Measurements from ENCODE around the gene CIPC.

CIPC gene

GRCh38 chr14:77144412-77145115 lies 46.5 kb downstream of the CIPC start:
- in situ Hi-C loops (cut with MboI; ENCODE audit: low sequenced_read_pairs) = no loop called here

DNA sequence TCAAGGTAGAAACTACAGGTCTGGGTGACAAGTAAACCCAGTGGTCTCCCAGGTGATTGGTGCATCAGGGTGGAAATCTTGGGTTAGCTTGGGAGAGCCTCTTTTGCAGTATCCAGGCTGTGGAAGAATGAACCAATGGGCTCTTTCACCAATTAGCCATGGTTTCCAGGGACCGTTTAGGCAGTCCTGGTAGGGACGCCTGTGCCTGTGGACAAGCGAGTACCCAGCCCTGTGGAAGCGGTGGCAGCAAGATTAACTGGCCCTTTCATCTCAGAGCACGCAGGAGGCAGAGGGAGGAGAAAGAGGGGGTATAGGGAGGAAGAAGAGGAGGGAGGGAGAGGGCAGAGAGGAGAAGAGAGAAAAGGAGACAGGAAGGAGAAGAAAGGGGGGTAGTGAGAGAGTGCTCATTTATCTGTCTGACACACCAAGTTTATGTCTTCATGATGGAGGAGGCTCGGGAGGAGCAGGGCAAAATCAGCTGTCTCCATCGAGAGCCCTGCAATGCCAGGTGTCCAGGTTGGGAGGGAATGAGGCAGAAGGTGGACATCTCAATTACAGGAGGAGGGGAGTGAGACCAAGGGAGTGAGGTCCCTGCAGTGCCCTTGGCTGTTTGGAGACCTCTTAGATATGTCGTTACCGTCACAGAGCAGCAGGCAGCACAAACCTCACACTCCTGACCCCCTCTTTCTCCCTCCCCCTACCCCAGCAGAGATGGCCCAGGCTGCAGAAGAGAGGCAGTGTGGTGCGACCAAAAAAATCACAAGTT lies 48.1 kb downstream of the CIPC start:
- in situ Hi-C loops (cut with MboI; ENCODE audit: low sequenced_read_pairs) = no loop called here

- in situ Hi-C loops (cut with MboI; ENCODE audit: low sequenced_read_pairs) = no loop called here
Observed at GRCh38 chr14:77148510-77149231, 50.6 kb downstream of the CIPC start.

DNA sequence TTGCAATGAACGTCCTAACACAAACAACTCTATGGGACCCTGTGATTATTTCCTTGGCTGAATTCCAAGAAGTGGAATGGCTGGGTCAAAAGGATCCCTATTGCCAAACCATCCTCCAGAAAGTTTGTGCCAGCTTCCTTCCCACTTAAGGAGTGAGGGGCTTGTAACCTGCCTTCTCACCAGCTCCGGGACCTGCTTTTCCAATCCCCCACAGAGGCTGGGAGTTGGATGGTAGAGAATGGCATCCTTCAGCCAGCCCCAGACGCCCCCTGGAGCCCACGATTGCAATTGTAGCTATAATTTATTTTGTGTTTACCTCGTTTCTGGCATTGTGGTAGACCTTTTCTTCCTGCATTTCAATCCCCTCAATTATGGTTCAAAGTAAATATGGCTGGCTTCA lies 53.2 kb downstream of the CIPC start:
- in situ Hi-C loops (cut with MboI; ENCODE audit: low sequenced_read_pairs) = no loop called here

DNA sequence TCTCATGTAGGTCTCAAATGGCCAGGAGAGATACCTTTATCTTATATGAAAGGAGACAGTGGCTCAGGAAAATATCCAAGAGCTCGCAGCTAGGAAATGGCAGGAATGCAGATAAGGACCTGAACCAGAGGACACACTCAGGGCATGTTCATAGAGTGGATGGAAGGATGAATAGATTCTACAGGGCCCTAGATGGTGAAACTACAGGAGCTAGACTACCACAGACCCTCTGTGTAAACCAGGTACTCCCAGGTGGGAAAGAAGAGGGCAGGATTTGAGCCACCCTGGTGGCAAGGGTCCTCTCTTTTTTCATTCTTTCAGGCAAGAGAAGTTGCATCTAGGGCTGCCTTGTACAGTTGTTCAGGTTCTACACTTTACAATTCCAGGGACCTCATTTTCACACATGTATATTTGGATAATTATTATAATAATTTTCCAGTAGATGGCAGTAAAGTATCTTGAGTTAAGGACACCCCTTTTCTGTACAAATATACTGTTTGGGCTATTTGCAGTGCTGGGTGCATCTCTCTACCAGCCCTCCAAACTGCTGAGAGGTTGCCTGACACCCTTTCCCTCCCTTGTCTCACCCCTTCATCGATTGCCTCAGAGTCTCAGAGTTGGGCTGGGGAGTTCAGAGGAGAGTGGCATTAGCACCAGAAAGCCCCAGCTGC lies 54.0 kb downstream of the CIPC start:
- in situ Hi-C loops (cut with MboI; ENCODE audit: low sequenced_read_pairs) = no loop called here

- in situ Hi-C loops (cut with MboI; ENCODE audit: low sequenced_read_pairs) = no loop called here
Observed at GRCh38 chr14:77153802-77154201, 55.7 kb downstream of the CIPC start.

DNA sequence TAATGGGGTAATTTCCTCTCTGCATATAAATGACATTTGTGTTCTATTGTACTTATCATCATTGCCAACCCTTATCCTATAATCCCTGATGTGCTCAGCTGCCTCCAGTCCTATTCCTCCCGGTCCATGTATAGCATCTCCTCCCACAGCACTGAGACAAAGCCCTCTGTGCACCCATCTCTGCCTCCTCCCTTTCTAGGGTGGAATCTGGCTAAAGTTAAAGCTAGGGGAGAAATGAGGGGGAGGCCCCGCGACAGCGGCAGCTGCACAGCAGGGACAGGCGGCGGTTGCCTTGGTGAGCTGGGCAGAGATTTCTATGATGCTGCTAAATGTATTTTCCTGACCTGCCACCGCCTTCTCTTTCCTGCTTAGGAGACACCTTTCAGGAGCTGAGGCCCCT lies 56.4 kb downstream of the CIPC start:
- in situ Hi-C loops (cut with MboI; ENCODE audit: low sequenced_read_pairs) = no loop called here

GRCh38 chr14:77155083-77155482 lies 57.0 kb downstream of the CIPC start:
- in situ Hi-C loops (cut with MboI; ENCODE audit: low sequenced_read_pairs) = no loop called here

- in situ Hi-C loops (cut with MboI; ENCODE audit: low sequenced_read_pairs) = no loop called here
Observed at GRCh38 chr14:77157740-77158139, 59.7 kb downstream of the CIPC start.

DNA sequence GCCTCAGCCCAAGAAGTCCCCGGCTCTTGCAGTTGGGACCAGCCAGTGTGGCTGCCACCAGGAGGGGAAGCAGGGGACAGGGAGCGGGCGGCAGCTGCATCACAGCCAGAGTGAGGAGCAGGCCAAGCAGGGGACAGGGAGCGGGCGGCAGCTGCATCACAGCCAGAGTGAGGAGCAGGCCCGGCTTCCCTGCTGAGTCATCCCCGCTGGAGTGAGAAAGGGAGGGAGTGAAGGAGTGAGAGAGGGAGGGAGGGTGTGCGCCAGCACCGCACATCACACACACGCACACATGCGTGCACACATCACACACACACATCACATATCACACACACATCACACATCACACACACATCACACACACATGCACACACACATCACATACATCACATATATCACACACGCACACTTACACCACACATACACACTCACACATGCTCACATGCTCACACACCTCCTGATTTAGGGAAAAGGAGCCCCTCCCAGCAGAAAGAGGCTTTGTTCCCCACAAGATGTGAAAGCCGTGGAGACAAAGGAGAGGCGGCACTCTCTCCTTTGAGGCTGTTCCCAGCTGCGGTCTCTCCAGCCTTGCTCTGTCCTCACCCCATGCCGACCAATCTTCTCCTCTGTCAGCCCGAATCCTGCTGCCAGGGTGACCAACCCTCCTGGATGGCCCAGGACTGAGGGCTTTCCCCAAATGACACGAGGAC lies 60.3 kb downstream of the CIPC start:
- in situ Hi-C loops (cut with MboI; ENCODE audit: low sequenced_read_pairs) = no loop called here

GRCh38 chr14:77158882-77159255 lies 60.8 kb downstream of the CIPC start:
- in situ Hi-C loops (cut with MboI; ENCODE audit: low sequenced_read_pairs) = no loop called here

DNA sequence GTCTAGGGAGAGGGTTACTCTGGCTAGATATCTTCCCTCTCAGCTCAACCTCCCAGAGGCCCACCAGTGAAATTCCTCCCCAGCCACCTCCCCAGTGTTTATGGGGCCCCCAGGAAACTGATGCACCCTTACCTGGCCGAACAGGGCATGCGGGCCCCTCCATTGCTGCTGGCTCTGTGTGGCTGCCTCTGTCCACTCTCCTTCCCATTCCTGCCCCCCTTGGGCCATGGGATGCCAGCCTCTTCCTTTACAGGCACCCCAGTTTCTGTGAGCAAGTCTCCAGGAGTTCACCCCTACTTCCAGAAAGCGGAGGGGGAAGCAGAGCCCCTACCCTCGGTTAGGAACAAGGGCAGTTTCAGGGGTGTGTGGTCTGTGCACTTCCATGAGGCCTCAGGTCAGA lies 63.0 kb downstream of the CIPC start:
- in situ Hi-C loops (cut with MboI; ENCODE audit: low sequenced_read_pairs) = no loop called here

Measured in hTERT RPE-1 (cell line).